Hepatocyte (in vitro differentiated cells): ENCODE results near the gene SYNGR1.

Source experiments
- EZH2 ChIP-seq: fragments of 200-600 bp; sonication (generic); IDR thresholded peaks from 2 replicates; pipeline ENCODE4 v1.6.1; 2016; ENCODE audit warnings: antibody characterized with exemption, mild to moderate bottlenecking, borderline replicate concordance
- EZH2phosphoT487 ChIP-seq: fragments of 200-600 bp; sonication (generic); IDR thresholded peaks from one replicate; pipeline ENCODE4 v1.6.1; 2018; ENCODE audit warnings: antibody characterized with exemption, mild to moderate bottlenecking, low read depth, moderate library complexity; ENCODE audit not compliant: unreplicated experiment, severe bottlenecking
- TF ChIP-seq, protein P1 (sequence below): fragments of 200-600 bp; sonication (generic); IDR thresholded peaks from 2 replicates; pipeline ENCODE4 v1.5.1; 2016; ENCODE audit warnings: antibody characterized with exemption, mild to moderate bottlenecking; ENCODE audit not compliant: poor library complexity

- TF ChIP-seq, protein P1, sequence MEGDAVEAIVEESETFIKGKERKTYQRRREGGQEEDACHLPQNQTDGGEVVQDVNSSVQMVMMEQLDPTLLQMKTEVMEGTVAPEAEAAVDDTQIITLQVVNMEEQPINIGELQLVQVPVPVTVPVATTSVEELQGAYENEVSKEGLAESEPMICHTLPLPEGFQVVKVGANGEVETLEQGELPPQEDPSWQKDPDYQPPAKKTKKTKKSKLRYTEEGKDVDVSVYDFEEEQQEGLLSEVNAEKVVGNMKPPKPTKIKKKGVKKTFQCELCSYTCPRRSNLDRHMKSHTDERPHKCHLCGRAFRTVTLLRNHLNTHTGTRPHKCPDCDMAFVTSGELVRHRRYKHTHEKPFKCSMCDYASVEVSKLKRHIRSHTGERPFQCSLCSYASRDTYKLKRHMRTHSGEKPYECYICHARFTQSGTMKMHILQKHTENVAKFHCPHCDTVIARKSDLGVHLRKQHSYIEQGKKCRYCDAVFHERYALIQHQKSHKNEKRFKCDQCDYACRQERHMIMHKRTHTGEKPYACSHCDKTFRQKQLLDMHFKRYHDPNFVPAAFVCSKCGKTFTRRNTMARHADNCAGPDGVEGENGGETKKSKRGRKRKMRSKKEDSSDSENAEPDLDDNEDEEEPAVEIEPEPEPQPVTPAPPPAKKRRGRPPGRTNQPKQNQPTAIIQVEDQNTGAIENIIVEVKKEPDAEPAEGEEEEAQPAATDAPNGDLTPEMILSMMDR = no peak
- TF ChIP-seq EZH2phosphoT487 = no peak
- TF ChIP-seq EZH2 = no peak
Measured at GRCh38 chr22:39303892-39304671, 45.7 kb upstream of the SYNGR1 start.
